Left renal pelvis (tissue), 4 donors: ENCODE data around the gene VPS16. TPM values are rescaled to one million over a fixed set of nuclear protein-coding genes. Genes with fewer than 3 reads are reported as not detected.

Experiments used
- DNase-seq, 4 donors: peaks; one replicate each; pipeline ENCODE4 v3.0.0-alpha.2; 2013; ENCODE audit warnings: low read depth in 4 of 4, low spot score in 3 of 4
- polyA plus RNA-seq, 4 donors: library from polyadenylated mRNA; unstranded; fragments of 120-200 nt; gene quantifications; one replicate each; pipeline ENCODE4 v1.2.1, GENCODE V29; 2013; ENCODE audit not compliant: insufficient read length in 4 of 4

VPS16 gene
- polyA plus RNA-seq, 4 donors, result 30.2 to 41.0 (median 37.3) TPM

GRCh38 chr20:2833761-2834160, 6.8 kb upstream of the VPS16 start:
- no peak for DNase-seq

GRCh38 chr20:2834401-2835110, 6.0 kb upstream of the VPS16 start:
- DNase-seq, result no peak

- no peak for DNase-seq
Measured at GRCh38 chr20:2835331-2835796, 5.2 kb upstream of the VPS16 start.

- DNase-seq, result no peak
Measured at GRCh38 chr20:2836035-2836434, 4.5 kb upstream of the VPS16 start.

- DNase-seq, result no peak
Measured at GRCh38 chr20:2837221-2837960, 3.2 kb upstream of the VPS16 start.

GRCh38 chr20:2838170-2838797, 2.3 kb upstream of the VPS16 start:
- no peak for DNase-seq

GRCh38 chr20:2838847-2839671, 1.5 kb upstream of the VPS16 start:
- no peak for DNase-seq

- DNase-seq, result no peak
Measured at GRCh38 chr20:2839732-2840137, 810 bp upstream of the VPS16 start.

- no peak for DNase-seq
Measured at GRCh38 chr20:2840967-2841531, 504 bp downstream of the VPS16 start.

- DNase-seq, result no peak
Measured at GRCh38 chr20:2845607-2846006, 5.1 kb downstream of the VPS16 start.

GRCh38 chr20:2846698-2847097, 6.2 kb downstream of the VPS16 start:
- DNase-seq, result no peak

GRCh38 chr20:2847802-2848201, 7.3 kb downstream of the VPS16 start:
- no peak for DNase-seq

- DNase-seq, result no peak
Measured at GRCh38 chr20:2849529-2849928, 9.0 kb downstream of the VPS16 start.

GRCh38 chr20:2851086-2851485, 10.5 kb downstream of the VPS16 start:
- DNase-seq, result no peak

- no peak for DNase-seq
Measured at GRCh38 chr20:2858591-2858990, 18.0 kb downstream of the VPS16 start.

GRCh38 chr20:2859330-2860121, 19.0 kb downstream of the VPS16 start:
- no peak for DNase-seq

GRCh38 chr20:2864626-2865025, 24.1 kb downstream of the VPS16 start:
- DNase-seq, result no peak

- no peak for DNase-seq
Measured at GRCh38 chr20:2865101-2865500, 24.6 kb downstream of the VPS16 start.

- DNase-seq, result no peak
Measured at GRCh38 chr20:2865630-2866029, 25.1 kb downstream of the VPS16 start.

GRCh38 chr20:2866236-2866635, 25.7 kb downstream of the VPS16 start:
- DNase-seq, result no peak
